ENCODE measurements around the gene BICRAL. TPM values are rescaled to one million over a fixed set of nuclear protein-coding genes. Genes with fewer than 3 reads are reported as not detected.

Gene BICRAL
- total and polyA plus RNA-seq, 7 donors: 4.6 to 18.5 (median 13.6) TPM

DNA sequence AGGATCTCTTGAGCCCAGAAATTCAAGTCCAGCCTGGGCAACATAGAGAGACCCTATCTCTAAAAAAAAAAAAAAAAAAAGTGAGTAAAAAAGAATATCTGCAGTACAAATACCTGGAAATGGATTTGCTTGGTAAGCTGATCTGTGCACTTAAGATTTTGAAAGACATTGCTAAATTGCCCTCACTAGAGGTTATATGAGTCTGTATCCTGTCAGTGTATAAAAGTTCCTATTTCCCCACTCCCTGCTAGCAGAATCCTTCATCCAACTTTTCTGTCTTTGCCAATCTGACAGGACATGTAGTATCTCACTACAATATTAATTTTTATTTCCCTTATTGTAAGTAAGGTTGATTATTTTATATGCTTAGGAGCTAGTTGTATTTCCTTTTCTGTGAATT is 36.1 kb downstream of the BICRAL start:
- Histone ChIP-seq H3K27me3 (no peaks in the 10 kb centered on the region), H3K36me3 (peaks cover 0 to 8% (median 3%) of the 10 kb centered on the region in 4 donors), H3K4me3 (no peak overlapping the region), H3K9me3 (no peaks in the 10 kb centered on the region), H3K4me1 (peaks cover 0 to 37% (median 21%) of the 10 kb centered on the region in 4 donors), H3K27ac (no peak overlapping the region)
- TF ChIP-seq EP300 (IDR thresholded peaks at IDR 0.05) (no peak), POLR2AphosphoS5 (IDR thresholded peaks at IDR 0.05) (no peak), POLR2A (IDR thresholded peaks at IDR 0.05) (no peak)
- TF ChIP-seq, protein P1, sequence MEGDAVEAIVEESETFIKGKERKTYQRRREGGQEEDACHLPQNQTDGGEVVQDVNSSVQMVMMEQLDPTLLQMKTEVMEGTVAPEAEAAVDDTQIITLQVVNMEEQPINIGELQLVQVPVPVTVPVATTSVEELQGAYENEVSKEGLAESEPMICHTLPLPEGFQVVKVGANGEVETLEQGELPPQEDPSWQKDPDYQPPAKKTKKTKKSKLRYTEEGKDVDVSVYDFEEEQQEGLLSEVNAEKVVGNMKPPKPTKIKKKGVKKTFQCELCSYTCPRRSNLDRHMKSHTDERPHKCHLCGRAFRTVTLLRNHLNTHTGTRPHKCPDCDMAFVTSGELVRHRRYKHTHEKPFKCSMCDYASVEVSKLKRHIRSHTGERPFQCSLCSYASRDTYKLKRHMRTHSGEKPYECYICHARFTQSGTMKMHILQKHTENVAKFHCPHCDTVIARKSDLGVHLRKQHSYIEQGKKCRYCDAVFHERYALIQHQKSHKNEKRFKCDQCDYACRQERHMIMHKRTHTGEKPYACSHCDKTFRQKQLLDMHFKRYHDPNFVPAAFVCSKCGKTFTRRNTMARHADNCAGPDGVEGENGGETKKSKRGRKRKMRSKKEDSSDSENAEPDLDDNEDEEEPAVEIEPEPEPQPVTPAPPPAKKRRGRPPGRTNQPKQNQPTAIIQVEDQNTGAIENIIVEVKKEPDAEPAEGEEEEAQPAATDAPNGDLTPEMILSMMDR (IDR thresholded peaks at IDR 0.05): no peak
- no peak for DNase-seq
- intact Hi-C loops (cut with DNase I): no loop called here

DNA sequence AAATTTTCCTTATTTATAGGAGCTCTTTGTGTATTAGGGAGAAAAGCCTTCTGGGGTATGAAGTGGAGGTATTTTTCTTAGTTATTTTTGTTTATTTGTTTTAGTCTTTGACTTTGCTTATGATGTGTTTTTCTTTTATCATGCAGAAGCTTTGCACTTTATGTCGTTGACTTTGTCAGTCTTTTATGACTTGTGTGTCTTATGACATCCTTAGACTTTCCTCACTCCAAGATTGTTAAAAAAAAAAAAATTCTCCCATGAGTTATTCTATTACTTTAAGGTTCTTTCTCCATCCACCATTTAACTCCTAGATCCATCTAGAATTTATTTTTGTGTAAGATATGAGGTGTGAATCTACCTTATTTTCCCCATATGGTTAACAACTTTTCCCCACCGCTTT is 36.6 kb downstream of the BICRAL start:
- Histone ChIP-seq H3K27me3 (no peaks in the 10 kb centered on the region), H3K27ac (peak overlapping the region in 1 of 4 donors; percentile 3), H3K36me3 (peaks cover 0 to 13% (median 7%) of the 10 kb centered on the region in 4 donors), H3K4me3 (no peak overlapping the region), H3K4me1 (peaks cover 0 to 37% (median 21%) of the 10 kb centered on the region in 4 donors), H3K9me3 (no peaks in the 10 kb centered on the region)
- TF ChIP-seq POLR2AphosphoS5 (IDR thresholded peaks at IDR 0.05): no peak
- TF ChIP-seq, protein P1 (IDR thresholded peaks at IDR 0.05): no peak
- no peak for TF ChIP-seq EP300 (IDR thresholded peaks at IDR 0.05)
- no peak for TF ChIP-seq POLR2A (IDR thresholded peaks at IDR 0.05)
- DNase-seq: no peak
- 59 to 86% methylated on average over 2 of the region's 2 CpGs for WGBS, 2 donors
- intact Hi-C loops (cut with DNase I): no loop called here

GRCh38 chr6:42818878-42819277 is 37.0 kb downstream of the BICRAL start:
- WGBS, 2 donors: 78 to 81% methylated on average over 3 of the region's 3 CpGs
- H3K4me3 ChIP-seq: no peak overlapping the region
- DNase-seq: no peak

DNA sequence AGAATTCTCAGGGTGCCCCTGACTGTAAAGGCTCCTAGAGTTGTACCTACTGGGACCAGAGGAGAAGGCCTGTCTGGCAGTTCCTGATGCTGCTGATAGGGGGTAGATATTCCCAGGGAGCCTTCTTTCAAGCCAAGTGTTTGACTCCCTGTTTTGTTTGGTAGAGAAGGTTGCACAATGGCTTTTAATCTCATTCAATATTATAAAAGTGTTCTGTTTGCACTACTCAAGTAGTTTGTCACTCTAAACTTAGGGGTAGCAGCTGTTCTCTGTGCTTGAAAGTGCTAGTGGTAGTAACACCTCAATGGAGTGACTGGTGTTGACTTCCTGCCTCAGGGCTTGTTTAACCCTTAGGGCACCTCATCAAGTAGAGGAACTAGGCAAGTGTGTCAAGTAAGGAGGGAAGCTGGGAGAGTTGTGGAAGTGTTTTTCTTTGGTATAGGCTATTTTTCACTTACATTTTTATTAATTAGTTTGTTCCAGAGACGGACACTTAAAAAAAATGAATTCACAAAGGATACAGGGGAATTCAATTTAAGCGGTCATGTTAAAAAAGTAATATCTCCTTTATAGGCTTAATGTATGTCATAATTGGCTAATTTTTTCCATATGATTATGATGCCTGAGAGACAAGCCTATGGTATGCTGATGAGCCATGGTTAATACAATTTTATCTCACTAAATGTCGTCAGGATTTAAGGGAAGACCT is 38.1 kb downstream of the BICRAL start:
- 92 to 97% methylated on average over 3 of the region's 3 CpGs for WGBS, 2 donors
- peak overlapping the region; percentile 69 to 82 (median 78) for H3K27ac ChIP-seq
- H3K4me3 ChIP-seq: no peak overlapping the region
- no peaks in the 10 kb centered on the region for H3K9me3 ChIP-seq
- H3K27me3 ChIP-seq: no peaks in the 10 kb centered on the region
- intact Hi-C loops (cut with DNase I): loop anchor here (2.0 to 5.0 kb wide), 2 partner anchors 33 to 73 kb away; partner anchors contain the start of gene TBCC
- TF ChIP-seq POLR2A (IDR thresholded peaks at IDR 0.05): no peak
- no peak for TF ChIP-seq EP300 (IDR thresholded peaks at IDR 0.05)
- TF ChIP-seq, protein P1 (IDR thresholded peaks at IDR 0.05): peak in 2 of 4 experiments; percentile 14 to 29
- peak in 1 of 4 donors; percentile 18 for TF ChIP-seq POLR2AphosphoS5 (IDR thresholded peaks at IDR 0.05)
- H3K4me1 ChIP-seq: peaks cover 0 to 37% (median 21%) of the 10 kb centered on the region in 4 donors
- no peak for DNase-seq
- peaks cover 0 to 28% (median 17%) of the 10 kb centered on the region in 4 donors for H3K36me3 ChIP-seq

More at GRCh38 chr6:42818878-42819277, 37.0 kb downstream of the BICRAL start:
- peaks cover 0 to 18% (median 12%) of the 10 kb centered on the region in 4 donors for H3K36me3 ChIP-seq
- peaks cover 0 to 37% (median 21%) of the 10 kb centered on the region in 4 donors for H3K4me1 ChIP-seq
- no peaks in the 10 kb centered on the region for H3K9me3 ChIP-seq
- no peaks in the 10 kb centered on the region for H3K27me3 ChIP-seq
- TF ChIP-seq POLR2A (IDR thresholded peaks at IDR 0.05) (no peak), EP300 (IDR thresholded peaks at IDR 0.05) (no peak), POLR2AphosphoS5 (IDR thresholded peaks at IDR 0.05) (no peak)
- TF ChIP-seq, protein P1 (IDR thresholded peaks at IDR 0.05): no peak
- peak overlapping the region in 1 of 4 donors; percentile 77 for H3K27ac ChIP-seq
- intact Hi-C loops (cut with DNase I): no loop called here
